K562 (cell line): ENCODE data around the gene LRGUK. TPM values are rescaled to one million over a fixed set of nuclear protein-coding genes. Genes with fewer than 3 reads are reported as not detected.

ENCODE experiments used
- ATAC-seq: fragments of 200-7000 bp; cut with Tn5 transposase; 3 replicates; pipeline ENCODE4 v1.9.1; 2020; ENCODE audit warnings: moderate library complexity
- BruUV-seq: library from RNA; stranded (reverse); fragments of 400-500 nt; replicated peaks from 2 replicates; lab custom pipeline; 2021; lab: Mats Ljungman, UMichigan
- CTCF ChIA-PET: fragments of 300-600 bp; formaldehyde crosslinking; extraction: SDS; loops from one replicate; lab custom pipeline; 2021; ENCODE audit warnings: low intra/inter-chr PET ratio; lab: Yijun Ruan, JAX
- POLR2A ChIA-PET: fragments of 300-600, 350-650 bp; sonication (Branson Sonifier 250); formaldehyde crosslinking; extraction: SDS; loops from one replicate; lab custom pipeline; 2021; ENCODE audit warnings: antibody characterized with exemption, inconsistent platforms; lab: Yijun Ruan, JAX
- DNase-seq, 4 experiments: peaks; one replicate each; pipeline versions ENCODE4 v3.0.0 to v3.0.0-alpha.2; 2011 to 2018; ENCODE audit warnings: low spot score in 3 of 4, mixed read lengths in 3 of 4; ENCODE audit errors: extremely low read depth in 1 of 4
- FAIRE-seq: peaks from 2 replicates; lab custom pipeline; 2011; peaks lifted over from hg19 to GRCh38; lab: Jason Lieb, UNC
- H2AFZ ChIP-seq: 2 replicates; pipeline ENCODE4 v1.6.0; 2011; ENCODE audit warnings: low read depth, low read length, control low read depth, inconsistent platforms
- H3K27ac ChIP-seq: fragments of 200-600 bp; 3 replicates; pipeline ENCODE4 v1.8.0; 2011; ENCODE audit warnings: low read depth, mild to moderate bottlenecking, control low read depth, inconsistent platforms, low read length, moderate library complexity, mixed read lengths; ENCODE audit errors: extremely low read depth
- H3K27me3 ChIP-seq, 2 experiments: fragments of 300-600 bp in 1 of 2; 2 replicates in 1 of 2; 3 replicates in 1 of 2; pipeline versions ENCODE4 v1.6.0 to v1.8.0; 2011; ENCODE audit warnings: inconsistent platforms in 2 of 2, low read length in 2 of 2, mild to moderate bottlenecking in 1 of 2, mixed read lengths in 1 of 2, moderate library complexity in 1 of 2; ENCODE audit not compliant: control insufficient read depth in 2 of 2, insufficient read depth in 2 of 2
- H3K36me3 ChIP-seq: fragments of 300-600 bp; 3 replicates; pipeline ENCODE4 v1.8.0; 2011; ENCODE audit warnings: mild to moderate bottlenecking, low read length, inconsistent platforms; ENCODE audit not compliant: control insufficient read depth, insufficient read depth
- H3K4me1 ChIP-seq, 2 experiments: fragments of 200-600 bp in 1 of 2; replicated peaks in 1 of 2; 2 replicates in 1 of 2; 3 replicates in 1 of 2; pipeline versions ENCODE4 v1.5.1 to v1.8.0; 2011; ENCODE audit warnings: inconsistent platforms in 2 of 2, low read length in 2 of 2, mild to moderate bottlenecking in 1 of 2, mixed read lengths in 1 of 2, moderate library complexity in 1 of 2; ENCODE audit not compliant: control insufficient read depth in 2 of 2, insufficient read depth in 2 of 2
- H3K4me2 ChIP-seq: 2 replicates; pipeline ENCODE4 v1.6.1; 2011; ENCODE audit warnings: low read length, control low read depth, inconsistent platforms, mixed read lengths; ENCODE audit not compliant: insufficient read depth
- H3K4me3 ChIP-seq: fragments of 200-600 bp; sonication (generic), shearing (Covaris generic); 2 replicates; pipeline ENCODE4 v1.5.1; 2016; ENCODE audit warnings: control low read depth, inconsistent platforms
- H3K79me2 ChIP-seq: fragments of 200-600 bp; 3 replicates; pipeline ENCODE4 v1.8.0; 2011; ENCODE audit warnings: low read length, inconsistent platforms; ENCODE audit not compliant: control insufficient read depth, insufficient read depth
- H3K9ac ChIP-seq, 2 experiments: 2 replicates each; pipeline versions ENCODE4 v1.6.0 to v1.6.1; 2011; ENCODE audit warnings: low read depth in 2 of 2, low read length in 2 of 2, control low read depth in 1 of 2, inconsistent platforms in 1 of 2, mild to moderate bottlenecking in 1 of 2, mixed read lengths in 1 of 2; ENCODE audit not compliant: insufficient read depth in 1 of 2
- H3K9me1 ChIP-seq: one replicate; pipeline ENCODE4 v1.6.0; 2011; ENCODE audit warnings: inconsistent platforms, mild to moderate bottlenecking, low read length, moderate library complexity; ENCODE audit not compliant: control insufficient read depth, insufficient read depth
- H3K9me3 ChIP-seq: replicated peaks from 2 replicates; pipeline ENCODE4 v1.5.1; 2011; ENCODE audit warnings: low read depth, low read length, inconsistent platforms; ENCODE audit not compliant: control insufficient read depth, insufficient read depth
- H4K20me1 ChIP-seq: replicated peaks from 2 replicates; pipeline ENCODE4 v1.6.1; 2011; ENCODE audit warnings: low read length, inconsistent platforms, mixed read lengths; ENCODE audit not compliant: control insufficient read depth, insufficient read depth
- BCLAF1 ChIP-seq, 2 experiments: fragments of 450-650 bp in 1 of 2; IDR thresholded peaks; 2 replicates each; pipeline ENCODE4 v1.6.1; 2011 to 2017; ENCODE audit warnings: low read depth in 2 of 2, antibody characterized with exemption in 1 of 2, borderline replicate concordance in 1 of 2, low read length in 1 of 2, mild to moderate bottlenecking in 1 of 2, mixed read lengths in 1 of 2; ENCODE audit not compliant: control insufficient read depth in 1 of 2
- CCNT2 ChIP-seq: IDR thresholded peaks from 2 replicates; pipeline ENCODE4 v1.6.1; 2011; ENCODE audit warnings: borderline replicate concordance, low read depth, mild to moderate bottlenecking, moderate library complexity, mixed read lengths, low read length; ENCODE audit not compliant: insufficient read length; ENCODE audit errors: extremely low read depth
- CEBPB ChIP-seq: fragments of 450-650 bp; IDR thresholded peaks from 2 replicates; pipeline ENCODE4 v1.6.1; 2016; ENCODE audit warnings: missing genetic modification characterization, missing compliant biosample characterization
- CTBP1 ChIP-seq: fragments of 450-650 bp; IDR thresholded peaks from 2 replicates; pipeline ENCODE4 v1.6.1; 2016; ENCODE audit warnings: borderline replicate concordance
- E2F1 ChIP-seq: sonication (generic); formaldehyde crosslinking; IDR thresholded peaks from 2 replicates; pipeline ENCODE4 v1.8.1; 2023; ENCODE audit warnings: mild to moderate bottlenecking, missing genetic modification reagents, moderate library complexity
- HIVEP1 ChIP-seq: fragments of 250-450 bp; sonication (Bioruptor Pico); IDR thresholded peaks from 2 replicates; pipeline ENCODE4 v1.4.0; 2020; ENCODE audit warnings: mild to moderate bottlenecking
- JUN ChIP-seq, 2 experiments: sonication (generic) in 1 of 2; formaldehyde crosslinking in 1 of 2; IDR thresholded peaks; 2 replicates each; pipeline versions ENCODE4 v1.6.1 to v1.8.0; 2012 to 2022; ENCODE audit warnings: borderline replicate concordance in 2 of 2, mild to moderate bottlenecking in 2 of 2, improper control_type of control experiment in 1 of 2, low read depth in 1 of 2, low read length in 1 of 2, missing genetic modification reagents in 1 of 2
- KLF13 ChIP-seq: fragments of 450-650 bp; IDR thresholded peaks from 2 replicates; pipeline ENCODE4 v1.6.1; 2016; ENCODE audit warnings: missing genetic modification characterization, low read depth, mild to moderate bottlenecking, missing compliant biosample characterization, moderate library complexity, borderline replicate concordance
- MBD2 ChIP-seq: sonication (generic); IDR thresholded peaks from 2 replicates; pipeline ENCODE4 v1.6.1; 2016; ENCODE audit warnings: low read depth, borderline replicate concordance
- MECOM ChIP-seq: fragments of 250-450 bp; sonication (Bioruptor Pico); IDR thresholded peaks from 2 replicates; pipeline ENCODE4 v1.8.0; 2022; ENCODE audit warnings: inconsistent platforms
- NCOA6 ChIP-seq: fragments of 450-650 bp; IDR thresholded peaks from 2 replicates; pipeline ENCODE4 v1.6.1; 2017; ENCODE audit warnings: mild to moderate bottlenecking
- NR2C2 ChIP-seq, 2 experiments: fragments of 200-800 bp in 1 of 2; sonication (Bioruptor generic) in 1 of 2; sonication (generic) in 1 of 2; formaldehyde crosslinking in 1 of 2; IDR thresholded peaks; 2 replicates each; pipeline versions ENCODE4 v1.6.1 to v1.8.0; 2016 to 2022; ENCODE audit warnings: mild to moderate bottlenecking in 1 of 2, missing compliant biosample characterization in 1 of 2, missing genetic modification characterization in 1 of 2, missing genetic modification reagents in 1 of 2
- NRF1 ChIP-seq, 2 experiments: fragments of 450-650 bp; IDR thresholded peaks in 1 of 2; conservative IDR thresholded peaks in 1 of 2; 2 replicates each; pipeline ENCODE4 v1.6.1; 2014; ENCODE audit warnings: mild to moderate bottlenecking in 2 of 2
- SMARCA4 ChIP-seq: fragments of 450-650 bp; IDR thresholded peaks from 2 replicates; pipeline ENCODE4 v1.6.1; 2016
- ZNF316 ChIP-seq: fragments of 450-650 bp; IDR thresholded peaks from 2 replicates; pipeline ENCODE4 v1.6.1; 2016
- WGBS: fragments of 100-300 bp; shearing (Covaris generic); methylation state at CpG from one replicate; pipeline ENCODE4 v1.1.6; 2016; ENCODE audit warnings: low coverage, mixed read lengths; ENCODE audit not compliant: insufficient coverage; ENCODE audit errors: missing lambda C conversion rate; 5-methylcytosine and 5-hydroxymethylcytosine counted together
- in situ Hi-C: fragments of 300-500 bp; cut with MboI; formaldehyde crosslinking; loops from 4 replicates; pipeline ENCODE4 v1.15.0; 2018; ENCODE audit warnings: inconsistent platforms, mixed read lengths
- intact Hi-C: fragments of 100-400 bp; cut with micrococcal nuclease; formaldehyde crosslinking; loops from 2 replicates; pipeline ENCODE4 v1.14.2; 2022
- polyA plus RNA-seq, 8 experiments: library from polyadenylated mRNA; depleted of rRNA in 4 of 8; stranded (reverse) in 5 of 8; unstranded in 3 of 8; fragments of >200 nt; fragmentation: Nextera tagmentation in 2 of 8; fragmentation: Illumina TruSeq in 1 of 8; extraction: Ambion mirVana in 2 of 8; extraction: Trizol in 1 of 8; gene quantifications; 2 replicates each; pipeline versions ENCODE4 v1.2.1 to v1.2.3, GENCODE V29; 2011 to 2014; ENCODE audit warnings: inconsistent platforms in 1 of 8, missing spikeins in 1 of 8
- total RNA-seq, 7 experiments: library from RNA; depleted of rRNA in 6 of 7; stranded (reverse); fragments of >200 nt in 6 of 7; fragmentation: Illumina TruSeq in 2 of 7; extraction: Trizol in 2 of 7; gene quantifications; 2 replicates each; pipeline versions ENCODE4 v1.2.1 to v1.2.3, GENCODE V29; 2011 to 2021; ENCODE audit warnings: low replicate concordance in 1 of 7

LRGUK gene
- total and polyA plus RNA-seq, 9 of the 15 experiments (the other 6 are each of a cell fraction or from before 2014, with no cell fraction given) = 0.04 to 0.33 (median 0.18) TPM

GRCh38 chr7:134212576-134213546 is 85.7 kb downstream of the LRGUK start:
- intact Hi-C loops (no loop called here), in situ Hi-C loops (no loop called here)
- no peaks in the 10 kb centered on the region for H3K36me3 ChIP-seq
- no peaks in the 10 kb centered on the region for H3K9me1 ChIP-seq
- CTCF ChIA-PET = no interaction called here
- H3K9ac ChIP-seq = no peak overlapping the region; a peak in 1 of 4 replicates
- H3K4me1 ChIP-seq = peaks cover 25 to 48% of the 10 kb centered on the region in 2 experiments
- POLR2A ChIA-PET = interaction anchor here (0.6 to 4.1 kb wide), 5 partner anchors 11 to 215 kb away, joined by 3 to 16 read pairs (median 3); no protein-coding TSS in a partner anchor
- no TSS peak for BruUV-seq
- 9% methylated on average over 13 of the region's 13 CpGs for WGBS
- ATAC-seq (peak; percentile 46), DNase-seq (peak in 2 of 4 experiments; percentile 58 to 81), FAIRE-seq (peak; percentile 52)
- peak overlapping the region; percentile 23 for H3K4me2 ChIP-seq
- no peaks in the 10 kb centered on the region for H4K20me1 ChIP-seq
- no peaks in the 10 kb centered on the region for H3K27me3 ChIP-seq
- H3K79me2 ChIP-seq = no peaks in the 10 kb centered on the region
- peak overlapping the region; percentile 83 for H2AFZ ChIP-seq
- H3K27ac ChIP-seq = peak overlapping the region; percentile 33; the same call in 2 of the 3 replicates
- no peaks in the 10 kb centered on the region for H3K9me3 ChIP-seq
- H3K4me3 ChIP-seq = no peak overlapping the region
- TF ChIP-seq E2F1 (CRISPR knock-in tag) (0 out of 2 replicates have a peak, but pooled peaks have one; percentile 34), CEBPB (tag) (peak; percentile 77), MECOM (0 out of 2 replicates have a peak, but pooled peaks have one; percentile 26), JUN (IDR thresholded peaks at IDR 0.05; ENCODE audit: borderline replicate concordance, low read depth, low read length) (peak; percentile 78; the same call in 1 of the 2 replicates), JUN (CRISPR knock-in tag; IDR thresholded peaks at IDR 0.05; ENCODE audit: borderline replicate concordance) (no peak), BCLAF1 (IDR thresholded peaks at IDR 0.05; ENCODE audit: borderline replicate concordance in 1 of 2, control insufficient read depth in 1 of 2, low read depth in 2 of 2, low read length in 1 of 2) (no peak), ZNF316 (peak; percentile 73), CTBP1 (peak; percentile 97), SMARCA4 (peak; percentile 52), NRF1 (conservative IDR thresholded peaks at IDR 0.05 in 1 of 2, IDR thresholded peaks at IDR 0.05 in 1 of 2) (peak; percentile 69 to 74), CCNT2 (no peak), MBD2 (no peak), KLF13 (tag) (no peak), NR2C2 (CRISPR knock-in tag; IDR thresholded peaks at IDR 0.05) (no peak), NR2C2 (tag; IDR thresholded peaks at IDR 0.05) (peak; percentile 64), NCOA6 (peak; percentile 19; the same call in 1 of the 2 replicates), HIVEP1 (no peak)
